ENCODE data around the gene TMEM156. TPM values are rescaled to one million over a fixed set of nuclear protein-coding genes. Genes with fewer than 3 reads are reported as not detected.

The TMEM156 gene
- total and polyA plus RNA-seq, 2 of the 4 experiments (the other 2 are of a cell fraction), result 0.53 to 0.54 TPM

- no peak overlapping the region for H2AK5ac ChIP-seq (ENCODE audit: low read depth, low read length)
- H3K79me1 ChIP-seq (ENCODE audit: low read depth in 1 of 2, low read length in 2 of 2), result peaks cover 25 to 60% of the 10 kb centered on the region in 2 experiments
- no peak for DNase-seq
- H3K18ac ChIP-seq (ENCODE audit: low read depth, low read length), result no peak overlapping the region
- no peak overlapping the region for H3K4me3 ChIP-seq (ENCODE audit: insufficient read depth, low read depth, low read length)
- H4K91ac ChIP-seq (ENCODE audit: insufficient read depth, low read depth, low read length), result no peak overlapping the region
- intact Hi-C loops (cut with micrococcal nuclease), result no loop called here
- H3K27me3 ChIP-seq (ENCODE audit: control insufficient read depth, insufficient read depth, low read length), result no peaks in the 10 kb centered on the region
- H2BK120ac ChIP-seq (ENCODE audit: low read depth, low read length), result no peak overlapping the region
- TF ChIP-seq SMC3 (IDR thresholded peaks at IDR 0.05; ENCODE audit: low read depth, low read length), result no peak
- no peak for TF ChIP-seq CTCF (conservative IDR thresholded peaks at IDR 0.05; ENCODE audit: low read depth, low read length)
- TF ChIP-seq USF2 (IDR thresholded peaks at IDR 0.05; ENCODE audit: low read depth, low read length), result no peak
- TF ChIP-seq FOS (IDR thresholded peaks at IDR 0.05; ENCODE audit: low read depth, low read length), result no peak
- H3K9me3 ChIP-seq (ENCODE audit: control insufficient read depth, insufficient read depth, low read length), result no peaks in the 10 kb centered on the region
- BruUV-seq (replicated peaks), result no TSS peak
- no peak for ATAC-seq (ENCODE audit: low read depth)
- H2AK9ac ChIP-seq (replicated peaks; ENCODE audit: low read depth, low read length, poor library complexity), result no peak overlapping the region
- H3K23ac ChIP-seq (ENCODE audit: low read depth, low read length), result no peak overlapping the region
- no peak overlapping the region for H2BK15ac ChIP-seq (ENCODE audit: low read depth, low read length)
- no peak overlapping the region for H3K4me2 ChIP-seq (ENCODE audit: low read depth, low read length)
- no peak overlapping the region for H3K56ac ChIP-seq (ENCODE audit: extremely low read depth, insufficient read depth, low read length)
- no peak overlapping the region for H3K9ac ChIP-seq (ENCODE audit: low read depth, low read length)
- WGBS, 2 experiments (ENCODE audit: extremely low coverage in 2 of 2, insufficient read length in 1 of 2), result no CpG with 5 or more reads among the region's 2 CpGs
- H3K4ac ChIP-seq (ENCODE audit: low read depth, low read length), result no peak overlapping the region
- no peak overlapping the region for H3K27ac ChIP-seq (ENCODE audit: insufficient read depth, low read length)
- H3K36me3 ChIP-seq (ENCODE audit: control insufficient read depth, insufficient read depth, low read length), result peaks cover 4% of the 10 kb centered on the region
- peaks cover 71% of the 10 kb centered on the region for H4K20me1 ChIP-seq (ENCODE audit: insufficient read depth, low read length)
- H3K9me1 ChIP-seq (ENCODE audit: insufficient read depth, low read length), result peaks cover 15% of the 10 kb centered on the region
- CTCF ChIA-PET, result no interaction called here
- no peak overlapping the region for H2AFZ ChIP-seq (replicated peaks; ENCODE audit: low read length, poor library complexity)
- H2BK5ac ChIP-seq (ENCODE audit: low read depth, low read length, poor library complexity, severe bottlenecking), result no peak overlapping the region
- dilution Hi-C loops (cut with HindIII; ENCODE audit: low sequenced_read_pairs, unreplicated experiment), result no loop called here
- peaks cover 5% of the 10 kb centered on the region for H3K4me1 ChIP-seq (ENCODE audit: control insufficient read depth, insufficient read depth, low read length)
- H2BK20ac ChIP-seq (ENCODE audit: low read depth, low read length), result no peak overlapping the region
- no peak overlapping the region for H4K8ac ChIP-seq (ENCODE audit: low read depth in 2 of 2, low read length in 2 of 2)
- in situ Hi-C loops (cut with MboI; ENCODE audit: low sequenced_read_pairs), result no loop called here
- POLR2A ChIA-PET (ENCODE audit: unreplicated experiment), result no interaction called here
- no peak overlapping the region for H3K14ac ChIP-seq (replicated peaks; ENCODE audit: low read depth, low read length)
- no peak overlapping the region for H4K5ac ChIP-seq (ENCODE audit: low read depth, low read length)
These were observed 34.2 kb upstream of the TMEM156 start for GRCh38 chr4:39066371-39066770.

All from IMR-90 (cell line).